HepG2 (cell line): ENCODE data around the gene BZW1.

Experiments used
- RFX5 ChIP-seq: IDR thresholded peaks from 2 replicates; pipeline ENCODE4 v1.6.1; 2011; ENCODE audit warnings: low read depth, low read length, improper control_type of control experiment
- ZMYM2 ChIP-seq: sonication (generic); formaldehyde crosslinking; IDR thresholded peaks from 2 replicates; pipeline ENCODE4 v1.8.0; 2022; ENCODE audit warnings: mild to moderate bottlenecking, missing genetic modification reagents
- TF ChIP-seq, protein P1 (sequence below): sonication (generic); formaldehyde crosslinking; conservative IDR thresholded peaks from 2 replicates; pipeline ENCODE4 v1.4.0; 2020; ENCODE audit warnings: missing genetic modification reagents
- TF ChIP-seq, protein P2 (sequence below): sonication (generic); formaldehyde crosslinking; IDR thresholded peaks from 2 replicates; pipeline ENCODE4 v1.5.0; 2020; ENCODE audit warnings: missing genetic modification reagents
- TF ChIP-seq, protein P3 (sequence below): sonication (generic); formaldehyde crosslinking; IDR thresholded peaks from 2 replicates; pipeline ENCODE4 v1.5.0; 2020; ENCODE audit warnings: mild to moderate bottlenecking, missing genetic modification reagents, moderate library complexity

DNA sequence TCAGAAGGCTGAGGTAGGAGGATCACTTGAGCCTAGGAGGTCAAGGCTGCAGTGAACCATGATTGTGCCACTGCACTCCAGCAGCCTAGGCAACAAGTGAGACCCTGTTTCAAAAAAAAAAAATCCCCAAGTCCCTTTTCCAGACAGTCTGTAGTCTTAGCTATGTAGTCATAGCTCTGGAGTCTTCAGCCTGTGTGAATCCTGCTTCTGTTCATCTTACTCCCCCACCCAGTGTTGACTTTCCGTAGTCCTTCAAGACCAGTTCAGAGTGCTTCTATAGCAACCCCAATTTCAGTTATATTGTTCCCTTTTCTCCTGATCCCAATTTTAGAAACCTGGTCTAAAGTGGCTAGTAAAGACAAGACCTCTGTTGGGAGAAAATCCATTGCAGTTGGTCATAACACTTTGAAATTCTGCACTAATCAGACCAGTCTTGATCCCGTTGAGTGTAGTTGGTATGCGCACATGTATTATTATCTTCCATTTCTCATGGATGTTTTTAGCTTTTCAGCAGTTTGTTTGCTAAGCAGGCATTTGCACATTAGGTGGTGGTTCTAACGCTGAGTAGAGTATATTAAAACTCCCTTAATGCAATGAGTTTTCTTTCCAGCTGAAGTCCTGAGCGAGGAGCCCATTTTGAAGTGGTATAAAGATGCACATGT lies 9.0 kb downstream of the BZW1 start:
- TF ChIP-seq, protein P1, sequence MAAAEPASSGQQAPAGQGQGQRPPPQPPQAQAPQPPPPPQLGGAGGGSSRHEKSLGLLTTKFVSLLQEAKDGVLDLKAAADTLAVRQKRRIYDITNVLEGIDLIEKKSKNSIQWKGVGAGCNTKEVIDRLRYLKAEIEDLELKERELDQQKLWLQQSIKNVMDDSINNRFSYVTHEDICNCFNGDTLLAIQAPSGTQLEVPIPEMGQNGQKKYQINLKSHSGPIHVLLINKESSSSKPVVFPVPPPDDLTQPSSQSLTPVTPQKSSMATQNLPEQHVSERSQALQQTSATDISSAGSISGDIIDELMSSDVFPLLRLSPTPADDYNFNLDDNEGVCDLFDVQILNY = no peak
- TF ChIP-seq, protein P2, sequence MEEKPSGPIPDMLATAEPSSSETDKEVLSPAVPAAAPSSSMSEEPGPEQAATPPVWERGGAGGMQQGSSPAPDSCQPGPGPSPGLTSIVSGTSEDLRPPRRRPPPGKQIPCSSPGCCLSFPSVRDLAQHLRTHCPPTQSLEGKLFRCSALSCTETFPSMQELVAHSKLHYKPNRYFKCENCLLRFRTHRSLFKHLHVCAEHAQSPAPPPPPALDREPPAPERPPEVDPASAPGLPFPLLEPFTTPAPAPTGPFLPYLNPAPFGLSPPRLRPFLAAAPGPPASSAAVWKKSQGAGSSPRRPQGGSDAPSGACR (CRISPR knock-in tag) = no peak
- TF ChIP-seq, protein P3, sequence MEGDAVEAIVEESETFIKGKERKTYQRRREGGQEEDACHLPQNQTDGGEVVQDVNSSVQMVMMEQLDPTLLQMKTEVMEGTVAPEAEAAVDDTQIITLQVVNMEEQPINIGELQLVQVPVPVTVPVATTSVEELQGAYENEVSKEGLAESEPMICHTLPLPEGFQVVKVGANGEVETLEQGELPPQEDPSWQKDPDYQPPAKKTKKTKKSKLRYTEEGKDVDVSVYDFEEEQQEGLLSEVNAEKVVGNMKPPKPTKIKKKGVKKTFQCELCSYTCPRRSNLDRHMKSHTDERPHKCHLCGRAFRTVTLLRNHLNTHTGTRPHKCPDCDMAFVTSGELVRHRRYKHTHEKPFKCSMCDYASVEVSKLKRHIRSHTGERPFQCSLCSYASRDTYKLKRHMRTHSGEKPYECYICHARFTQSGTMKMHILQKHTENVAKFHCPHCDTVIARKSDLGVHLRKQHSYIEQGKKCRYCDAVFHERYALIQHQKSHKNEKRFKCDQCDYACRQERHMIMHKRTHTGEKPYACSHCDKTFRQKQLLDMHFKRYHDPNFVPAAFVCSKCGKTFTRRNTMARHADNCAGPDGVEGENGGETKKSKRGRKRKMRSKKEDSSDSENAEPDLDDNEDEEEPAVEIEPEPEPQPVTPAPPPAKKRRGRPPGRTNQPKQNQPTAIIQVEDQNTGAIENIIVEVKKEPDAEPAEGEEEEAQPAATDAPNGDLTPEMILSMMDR (CRISPR knock-in tag) = no peak
- no peak for TF ChIP-seq ZMYM2 (CRISPR knock-in tag)
- TF ChIP-seq RFX5 = no peak
